Measurements from ENCODE around the gene UGGT1.

The UGGT1 gene, protein sequence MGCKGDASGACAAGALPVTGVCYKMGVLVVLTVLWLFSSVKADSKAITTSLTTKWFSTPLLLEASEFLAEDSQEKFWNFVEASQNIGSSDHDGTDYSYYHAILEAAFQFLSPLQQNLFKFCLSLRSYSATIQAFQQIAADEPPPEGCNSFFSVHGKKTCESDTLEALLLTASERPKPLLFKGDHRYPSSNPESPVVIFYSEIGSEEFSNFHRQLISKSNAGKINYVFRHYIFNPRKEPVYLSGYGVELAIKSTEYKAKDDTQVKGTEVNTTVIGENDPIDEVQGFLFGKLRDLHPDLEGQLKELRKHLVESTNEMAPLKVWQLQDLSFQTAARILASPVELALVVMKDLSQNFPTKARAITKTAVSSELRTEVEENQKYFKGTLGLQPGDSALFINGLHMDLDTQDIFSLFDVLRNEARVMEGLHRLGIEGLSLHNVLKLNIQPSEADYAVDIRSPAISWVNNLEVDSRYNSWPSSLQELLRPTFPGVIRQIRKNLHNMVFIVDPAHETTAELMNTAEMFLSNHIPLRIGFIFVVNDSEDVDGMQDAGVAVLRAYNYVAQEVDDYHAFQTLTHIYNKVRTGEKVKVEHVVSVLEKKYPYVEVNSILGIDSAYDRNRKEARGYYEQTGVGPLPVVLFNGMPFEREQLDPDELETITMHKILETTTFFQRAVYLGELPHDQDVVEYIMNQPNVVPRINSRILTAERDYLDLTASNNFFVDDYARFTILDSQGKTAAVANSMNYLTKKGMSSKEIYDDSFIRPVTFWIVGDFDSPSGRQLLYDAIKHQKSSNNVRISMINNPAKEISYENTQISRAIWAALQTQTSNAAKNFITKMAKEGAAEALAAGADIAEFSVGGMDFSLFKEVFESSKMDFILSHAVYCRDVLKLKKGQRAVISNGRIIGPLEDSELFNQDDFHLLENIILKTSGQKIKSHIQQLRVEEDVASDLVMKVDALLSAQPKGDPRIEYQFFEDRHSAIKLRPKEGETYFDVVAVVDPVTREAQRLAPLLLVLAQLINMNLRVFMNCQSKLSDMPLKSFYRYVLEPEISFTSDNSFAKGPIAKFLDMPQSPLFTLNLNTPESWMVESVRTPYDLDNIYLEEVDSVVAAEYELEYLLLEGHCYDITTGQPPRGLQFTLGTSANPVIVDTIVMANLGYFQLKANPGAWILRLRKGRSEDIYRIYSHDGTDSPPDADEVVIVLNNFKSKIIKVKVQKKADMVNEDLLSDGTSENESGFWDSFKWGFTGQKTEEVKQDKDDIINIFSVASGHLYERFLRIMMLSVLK (N-terminal part only)

DNA sequence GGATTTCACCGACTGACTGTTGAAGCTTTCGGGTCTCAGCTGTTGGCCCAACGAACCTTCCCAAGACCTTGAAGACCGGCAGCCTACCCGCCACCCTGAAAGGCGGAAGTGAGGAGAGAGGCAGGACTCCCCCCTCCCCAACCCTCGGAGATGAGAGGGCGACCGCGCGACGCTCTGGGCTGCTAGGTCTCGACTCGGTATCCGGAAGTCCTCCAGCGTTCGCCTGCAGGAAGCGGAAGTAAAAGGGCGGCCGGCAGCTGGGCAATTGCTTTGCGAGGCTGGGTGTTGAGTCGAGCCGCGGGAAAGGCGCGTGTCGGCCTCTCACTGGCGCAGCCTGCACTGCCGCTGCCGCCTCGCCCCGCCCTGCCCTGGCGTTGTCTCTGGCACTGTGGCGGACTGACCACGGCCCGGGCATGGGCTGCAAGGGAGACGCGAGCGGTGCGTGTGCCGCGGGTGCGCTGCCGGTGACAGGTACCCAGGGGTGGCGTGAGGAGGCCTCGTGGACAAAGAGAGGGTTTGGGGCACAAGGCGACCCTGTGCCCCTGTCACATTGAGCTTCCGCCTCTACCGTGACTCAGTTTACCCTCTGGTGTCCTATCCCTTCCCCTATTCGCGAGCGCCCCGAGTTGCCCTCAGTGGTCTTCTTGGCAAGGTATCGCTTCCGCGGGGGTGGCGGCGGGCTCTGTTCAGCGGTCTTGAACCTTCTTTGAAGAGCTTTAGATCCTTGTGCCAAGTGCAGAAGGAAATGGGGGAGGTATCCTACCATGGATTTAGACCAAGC, at the start of gene UGGT1:
UGGT1 (plus strand) TSS at position 256 of the 781 bp plus-strand sequence; CDS start at position 414, 158 bp downstream.
- DNase-seq (ENCODE audit: low spot score), result peak; percentile 77

DNA sequence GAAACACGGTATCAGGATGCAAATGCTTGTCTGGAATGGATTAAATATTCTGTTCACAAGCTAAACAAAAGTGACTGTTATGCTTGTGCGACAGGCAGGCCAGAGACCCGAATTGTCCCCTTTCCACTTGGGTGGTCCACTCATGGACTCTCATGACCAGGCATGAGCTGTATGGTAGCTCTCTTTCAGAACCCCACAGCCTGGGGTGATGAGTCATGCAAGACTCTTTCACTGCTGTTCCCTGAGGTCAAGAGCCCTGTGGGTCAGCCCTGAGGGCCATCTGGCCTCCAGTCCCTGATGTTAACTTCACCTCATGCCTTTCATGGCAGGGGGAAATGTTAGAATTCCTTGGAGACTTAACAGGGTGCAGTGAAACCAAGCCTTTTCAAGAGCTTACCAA, 49.4 kb upstream of the UGGT1 start:
- no peak for DNase-seq (ENCODE audit: low spot score)

DNA sequence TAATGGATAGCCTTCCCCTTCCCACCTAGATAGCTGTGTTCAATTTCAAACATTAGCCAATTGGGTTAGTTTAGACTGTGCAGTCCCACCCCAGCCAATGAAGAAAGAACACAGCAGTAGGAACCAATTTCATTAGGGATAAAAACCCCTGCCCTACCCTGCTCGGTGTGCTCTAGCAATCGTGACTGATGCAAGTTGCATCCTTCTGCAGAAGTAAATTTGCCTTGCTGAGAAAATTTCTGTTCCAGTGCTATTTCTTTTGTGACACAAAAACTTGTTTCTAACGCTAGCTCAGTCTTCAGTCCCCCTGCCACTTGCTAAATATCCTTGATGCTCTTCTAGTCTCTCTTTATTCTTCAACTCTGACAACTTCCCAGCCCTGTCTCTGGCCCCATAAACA, 48.0 kb upstream of the UGGT1 start:
- DNase-seq (ENCODE audit: low spot score), result no peak

DNA sequence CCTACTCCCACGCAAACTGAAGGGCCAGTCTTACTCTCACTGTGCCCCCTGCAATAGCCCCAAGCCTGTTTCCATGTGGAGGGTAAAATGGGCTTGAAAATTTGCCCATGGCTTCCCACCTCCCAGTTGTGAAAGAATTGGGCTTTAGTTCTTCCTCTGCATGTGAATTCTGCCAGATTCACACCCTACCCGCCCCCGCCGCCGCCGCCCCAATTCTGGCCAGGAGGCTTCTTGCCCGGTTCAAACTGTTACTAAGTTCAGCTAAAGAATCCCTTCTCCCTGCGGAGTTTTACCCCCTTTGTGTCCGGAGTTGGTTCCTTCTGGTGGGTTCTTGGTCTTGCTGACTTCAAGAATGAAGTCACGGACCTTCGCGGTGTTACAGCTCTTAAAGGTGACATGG, 37.7 kb upstream of the UGGT1 start:
- DNase-seq (ENCODE audit: low spot score), result no peak

DNA sequence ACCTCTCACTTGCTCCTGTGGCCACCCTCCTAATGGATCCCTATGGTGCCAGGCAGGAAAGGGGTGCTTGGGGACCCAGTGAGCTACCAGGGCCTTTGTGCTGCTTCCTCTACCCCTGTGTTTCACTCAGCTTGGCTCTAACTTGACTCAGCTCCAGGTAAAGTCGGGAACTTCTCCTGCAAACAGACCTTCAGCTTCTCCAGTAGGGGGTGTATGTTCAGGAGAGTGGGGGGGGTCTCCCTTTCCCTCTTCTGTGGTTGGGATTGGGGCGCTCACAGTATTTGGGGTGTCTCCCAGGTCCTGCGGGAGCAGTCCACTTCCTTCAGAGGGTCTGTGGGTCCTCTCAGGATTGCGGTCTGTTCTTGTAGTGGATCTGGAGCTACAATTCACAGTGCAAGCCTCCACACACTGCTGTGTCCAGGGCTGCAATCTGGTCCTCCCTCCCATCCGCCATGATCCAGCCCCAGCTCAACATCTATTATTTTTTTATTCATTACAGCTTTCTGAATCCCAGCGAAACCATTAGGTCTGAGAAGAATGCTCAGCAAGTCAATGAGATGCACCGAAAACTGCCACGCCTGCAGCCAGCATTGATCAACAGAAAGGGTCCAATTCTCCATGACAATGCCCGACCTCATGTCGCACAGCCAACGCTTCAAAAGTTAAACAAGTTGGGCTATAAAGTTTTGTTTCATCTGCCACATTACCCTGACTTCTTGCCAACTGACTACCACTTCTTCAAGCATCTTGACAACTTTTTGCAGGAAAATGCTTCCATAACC, 36.7 kb upstream of the UGGT1 start:
- no peak for DNase-seq (ENCODE audit: low spot score)

DNA sequence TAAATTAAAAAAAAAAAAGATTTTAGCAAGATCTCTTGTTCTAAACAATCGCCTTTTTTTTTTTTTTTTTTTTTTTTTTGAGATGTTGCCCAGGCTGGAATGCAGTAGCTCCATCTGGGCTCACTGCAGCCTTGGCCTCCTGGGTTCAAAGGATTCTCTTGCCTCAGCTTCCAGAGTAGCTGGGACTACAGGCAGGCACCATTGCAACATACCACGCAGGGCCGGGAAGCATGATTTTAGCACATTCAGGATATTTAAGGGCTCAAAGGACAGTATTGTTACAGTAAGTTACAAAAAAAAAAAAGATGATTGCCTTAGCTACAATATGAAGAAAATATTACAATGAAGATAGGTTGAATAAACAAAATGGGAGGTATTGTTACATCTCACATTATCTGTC, 33.7 kb upstream of the UGGT1 start:
- no peak for DNase-seq (ENCODE audit: low spot score)

DNA sequence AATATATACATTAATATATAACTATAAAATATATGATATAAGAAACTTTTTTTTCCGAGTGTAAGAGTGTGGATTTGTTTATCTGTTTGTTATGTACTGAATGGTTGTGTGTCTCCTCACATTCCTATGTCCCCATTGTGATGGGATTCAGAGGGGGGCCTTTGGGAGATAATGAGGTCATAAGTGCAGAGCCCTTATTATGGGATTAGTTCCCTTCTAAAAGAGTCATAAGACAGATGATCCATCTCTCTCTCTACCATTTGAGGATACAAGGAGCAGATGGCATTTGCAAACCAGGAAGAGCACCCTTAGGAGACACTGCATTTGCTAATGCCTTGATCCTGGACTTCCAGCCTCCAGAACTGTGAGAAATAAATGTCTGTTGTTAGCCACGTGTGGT, 32.9 kb upstream of the UGGT1 start:
- no peak for DNase-seq (ENCODE audit: low spot score)

DNA sequence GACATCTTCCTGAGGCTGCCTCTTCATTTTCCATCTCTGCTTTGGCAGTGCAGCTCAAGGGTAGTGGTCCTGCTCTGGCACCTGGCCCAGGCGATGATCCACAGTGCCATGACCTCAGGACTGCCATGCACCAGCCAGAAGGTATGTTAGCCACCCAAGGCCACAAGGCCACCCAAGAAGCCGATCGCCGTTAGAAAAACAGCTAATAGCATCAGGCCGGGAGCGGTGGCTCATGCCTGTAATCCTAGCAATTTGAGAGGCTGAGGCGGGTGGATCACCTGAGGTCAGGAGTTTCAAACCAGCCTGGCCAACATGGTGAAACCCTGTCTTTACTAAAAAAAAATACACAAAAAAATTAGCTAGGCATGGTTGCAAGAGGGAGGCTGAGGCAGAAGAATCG, 28.4 kb upstream of the UGGT1 start:
- no peak for DNase-seq (ENCODE audit: low spot score)

DNA sequence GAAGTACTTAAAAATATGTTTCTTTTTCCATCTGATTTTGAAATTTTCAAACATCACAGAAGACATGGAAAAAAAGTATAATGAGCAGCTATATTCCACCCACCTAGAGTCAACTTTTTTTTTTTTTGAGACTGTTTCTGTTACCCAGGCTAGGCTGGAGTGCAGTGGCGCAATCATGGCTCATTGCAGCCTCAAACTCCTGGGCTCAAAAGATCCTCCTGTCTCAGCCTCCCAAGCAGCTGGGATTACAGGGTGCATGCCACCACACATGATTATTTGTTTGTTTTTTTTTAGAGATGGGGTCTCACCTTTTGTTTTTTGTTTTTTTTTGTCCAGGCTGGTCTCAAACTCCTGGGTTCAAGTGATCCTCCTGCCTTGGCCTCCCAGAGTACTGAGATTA, 26.6 kb upstream of the UGGT1 start:
- no peak for DNase-seq (ENCODE audit: low spot score)

DNA sequence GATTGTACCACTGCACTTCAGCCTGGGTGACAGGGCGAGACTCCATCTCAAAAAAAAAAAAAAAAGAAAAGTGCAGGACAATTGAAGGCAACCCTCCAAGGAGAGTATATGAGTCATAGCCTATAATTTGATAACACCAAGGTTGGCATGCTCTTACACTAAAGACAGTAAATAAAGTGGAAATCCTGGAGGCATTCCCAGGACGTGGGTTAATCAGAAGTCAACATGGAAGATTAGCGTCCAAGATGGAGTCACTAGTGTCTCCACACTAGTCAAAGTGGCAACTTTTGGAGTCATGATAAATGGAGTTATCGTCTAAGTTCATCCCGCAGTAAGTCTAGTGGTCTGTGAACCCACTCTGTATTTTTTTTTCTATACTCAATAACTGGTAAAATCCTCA, 21.2 kb upstream of the UGGT1 start:
- no peak for DNase-seq (ENCODE audit: low spot score)

DNA sequence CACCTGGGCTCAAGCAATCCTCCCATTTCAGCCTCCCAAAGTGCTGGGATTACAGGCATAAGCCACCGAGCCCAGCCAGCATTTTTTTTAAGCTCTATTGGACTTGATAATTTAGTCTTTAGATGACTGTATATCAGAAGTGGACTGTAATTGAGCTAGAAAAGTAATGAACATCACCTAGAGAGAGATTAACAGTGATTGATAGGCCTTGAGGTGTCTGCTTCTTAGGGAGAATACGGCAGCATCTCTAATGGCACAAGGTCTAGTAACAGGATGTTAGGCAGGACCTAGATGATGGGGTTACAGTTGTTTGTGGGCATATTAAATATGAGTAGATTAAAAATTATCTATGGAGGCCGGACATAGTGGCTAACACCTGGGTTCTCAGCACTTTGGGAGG, 17.7 kb upstream of the UGGT1 start:
- DNase-seq (ENCODE audit: low spot score), result no peak

DNA sequence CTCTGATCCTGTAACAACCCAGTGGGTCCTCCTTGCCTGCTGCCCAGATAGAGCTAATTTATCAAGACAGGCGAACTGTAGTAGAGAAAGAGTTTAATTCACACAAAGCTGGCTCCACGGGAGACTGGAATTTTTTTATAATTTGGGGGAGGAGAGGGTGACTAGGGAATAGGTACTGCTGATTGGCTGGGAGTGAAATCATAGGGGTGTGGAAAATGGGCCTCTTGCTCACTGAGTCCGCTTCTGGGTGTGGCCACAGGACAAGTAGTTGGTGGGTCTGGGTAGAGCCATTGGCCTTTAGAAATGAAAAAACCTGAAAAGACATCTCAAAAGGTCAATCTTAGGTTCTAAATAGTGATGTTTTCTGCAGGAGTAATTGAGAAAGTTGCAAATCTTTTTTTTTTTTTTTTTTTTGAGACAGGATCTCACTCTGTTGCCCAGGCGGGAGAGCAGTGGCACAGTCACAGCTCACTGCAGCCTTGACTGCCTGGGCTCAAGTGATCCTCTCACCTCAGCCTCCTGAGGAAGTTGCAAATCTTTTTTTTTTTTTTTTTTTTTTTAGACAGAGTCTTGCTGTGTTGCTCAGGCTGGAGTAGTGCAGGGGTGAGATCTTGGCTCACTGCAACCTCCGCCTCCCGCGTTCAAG, 14.4 kb upstream of the UGGT1 start:
- no peak for DNase-seq (ENCODE audit: low spot score)

DNA sequence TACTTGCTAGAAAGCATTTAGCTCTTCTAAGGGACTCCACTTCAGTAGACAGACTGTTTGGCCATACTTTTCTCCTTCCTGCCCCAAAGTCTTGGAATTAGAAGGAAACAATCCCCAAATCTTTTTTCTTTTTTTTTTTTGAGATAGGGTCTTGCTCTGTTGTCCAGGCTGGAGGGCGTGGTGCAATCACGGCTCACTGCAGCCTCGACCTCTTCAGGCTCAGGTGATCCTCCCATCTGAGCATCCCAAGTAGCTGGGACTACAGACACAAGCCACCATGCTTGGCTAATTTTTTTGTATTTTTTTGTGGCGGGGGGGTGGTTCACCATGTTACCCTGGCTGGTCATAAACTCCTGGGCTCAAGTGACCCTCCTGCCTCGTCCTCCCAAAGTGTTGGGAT, 6.2 kb upstream of the UGGT1 start:
- DNase-seq (ENCODE audit: low spot score), result no peak

DNA sequence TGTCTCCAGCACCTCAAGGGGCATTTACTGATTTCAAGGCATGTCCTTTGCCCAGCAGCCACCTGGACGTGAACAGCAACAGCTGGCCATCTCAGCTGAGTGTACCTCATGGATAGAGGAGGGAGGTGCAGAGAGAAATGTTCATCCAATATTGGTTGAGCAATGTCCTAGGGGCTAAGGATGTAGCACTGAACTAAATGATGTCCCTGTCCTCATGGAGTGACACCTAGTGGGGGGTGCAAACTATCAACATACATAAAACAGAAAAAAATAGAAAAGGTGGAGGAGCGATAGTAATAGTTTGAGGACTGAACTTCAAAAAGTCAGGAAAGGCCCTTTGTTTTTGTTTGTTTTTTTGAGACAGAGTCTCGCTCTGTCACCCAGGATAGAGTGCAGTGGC, 4.8 kb upstream of the UGGT1 start:
- DNase-seq (ENCODE audit: low spot score), result no peak

DNA sequence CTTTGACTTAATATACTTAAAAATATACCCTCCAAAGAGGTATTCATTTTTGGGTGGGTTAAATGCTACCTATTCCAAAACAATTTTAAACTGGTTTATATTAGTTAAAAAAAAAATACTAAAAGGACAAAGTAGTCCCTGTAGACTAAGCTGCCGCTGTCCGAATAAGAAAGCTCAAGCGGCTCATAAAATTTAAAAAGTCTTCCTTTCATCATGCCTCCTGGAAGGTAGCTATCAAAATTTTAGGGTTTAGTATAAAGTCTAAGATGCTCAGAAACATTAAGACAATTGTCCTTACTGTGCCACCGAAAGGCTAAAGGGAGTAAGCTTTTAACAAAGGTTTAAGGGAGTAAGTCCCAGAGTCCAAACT, 440 bp upstream of the UGGT1 start:
- no peak for DNase-seq (ENCODE audit: low spot score)

DNA sequence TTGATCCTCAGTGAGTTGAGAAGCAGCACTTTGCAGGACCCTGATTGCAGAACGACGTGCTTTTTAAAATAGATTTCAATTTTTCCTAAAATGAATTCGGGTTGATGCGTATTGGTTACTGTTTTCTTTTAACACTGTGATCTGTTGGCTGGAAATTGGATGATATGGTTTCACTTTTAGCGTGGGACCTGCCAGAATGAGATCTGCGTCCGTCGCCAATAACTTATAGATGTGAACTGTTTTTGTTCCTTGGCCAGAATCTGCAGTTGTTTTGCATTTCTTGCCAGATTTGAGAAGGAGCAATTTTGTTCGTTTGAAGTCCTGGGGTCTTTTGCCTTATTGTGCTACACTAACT, 703 bp downstream of the UGGT1 start:
- no peak for DNase-seq (ENCODE audit: low spot score)

DNA sequence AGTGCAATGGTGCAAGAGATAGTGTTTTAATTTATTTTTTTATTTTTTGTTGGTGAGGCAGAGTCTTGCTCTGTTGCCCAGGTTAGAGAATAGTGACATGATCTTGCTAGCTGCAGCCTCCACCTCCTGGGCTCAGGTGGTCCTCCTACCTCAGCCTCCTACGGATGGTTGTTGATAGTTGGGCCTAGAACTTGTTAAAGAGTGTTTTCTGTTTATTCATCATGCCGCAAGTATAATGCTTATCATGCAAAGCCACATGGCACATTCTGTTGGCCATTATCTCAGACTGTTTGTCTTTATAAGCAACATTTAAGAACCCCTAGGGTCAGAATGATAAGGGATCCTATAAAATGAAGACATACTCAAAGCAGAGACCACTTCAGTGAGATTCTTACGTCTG, 1.7 kb downstream of the UGGT1 start:
- DNase-seq (ENCODE audit: low spot score), result no peak

DNA sequence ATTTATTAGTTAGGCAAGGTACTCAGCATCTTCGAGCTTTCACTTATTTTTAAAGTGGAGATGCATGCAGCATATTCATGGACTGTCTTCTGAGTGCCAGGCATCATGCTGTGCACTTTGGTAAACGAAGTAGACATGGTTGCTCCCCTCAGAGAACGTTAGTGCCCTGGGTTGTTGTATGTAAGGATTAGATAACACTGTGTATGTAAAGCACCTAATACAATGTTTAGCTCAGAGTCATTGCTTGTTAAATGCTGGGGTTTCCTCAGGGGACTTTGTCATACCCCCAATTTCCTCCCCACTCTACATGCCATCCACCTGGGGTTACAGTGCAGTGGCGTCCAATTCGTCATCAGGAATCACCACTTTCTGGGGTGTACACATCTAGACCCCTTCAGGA, 2.8 kb downstream of the UGGT1 start:
- DNase-seq (ENCODE audit: low spot score), result no peak

DNA sequence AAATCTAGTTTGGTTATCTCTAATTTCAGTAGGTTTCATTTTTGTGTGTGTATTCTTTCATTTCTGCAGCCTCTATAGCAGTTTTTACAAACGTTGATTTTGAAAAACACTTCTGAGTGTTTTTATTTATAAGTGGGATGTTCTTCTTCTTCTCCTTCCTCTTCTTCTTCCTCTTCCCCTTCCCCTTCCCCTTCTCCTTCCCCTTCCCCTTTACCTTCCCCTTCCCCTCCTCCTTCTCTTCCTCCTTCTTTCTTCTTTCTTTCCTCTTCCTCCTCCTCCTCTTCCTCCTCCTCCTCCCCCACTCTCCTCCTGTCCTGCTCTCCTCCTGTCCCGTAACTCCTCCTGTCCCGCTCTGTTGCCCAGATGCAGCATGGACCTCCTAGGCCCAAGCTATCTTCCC, 4.2 kb downstream of the UGGT1 start:
- no peak for DNase-seq (ENCODE audit: low spot score)

DNA sequence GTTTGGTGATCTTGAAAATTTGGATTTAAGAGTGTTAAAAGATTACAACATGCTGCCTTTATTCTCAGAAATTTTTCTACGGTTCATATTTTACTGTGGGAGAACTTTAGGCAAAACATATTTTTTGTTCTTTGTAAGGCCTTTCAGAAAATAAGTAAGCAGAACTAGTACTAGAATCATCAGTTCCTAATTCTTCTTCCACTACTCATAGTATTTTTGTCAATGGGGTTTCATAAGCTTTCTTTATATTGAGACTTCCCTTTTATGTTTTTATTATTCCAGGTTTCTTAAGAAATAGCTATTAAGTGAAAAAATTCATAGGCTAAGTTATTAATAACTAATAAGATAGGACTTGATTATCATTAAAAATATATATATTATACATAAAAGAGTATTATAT, 12.4 kb downstream of the UGGT1 start:
- no peak for DNase-seq (ENCODE audit: low spot score)

DNA sequence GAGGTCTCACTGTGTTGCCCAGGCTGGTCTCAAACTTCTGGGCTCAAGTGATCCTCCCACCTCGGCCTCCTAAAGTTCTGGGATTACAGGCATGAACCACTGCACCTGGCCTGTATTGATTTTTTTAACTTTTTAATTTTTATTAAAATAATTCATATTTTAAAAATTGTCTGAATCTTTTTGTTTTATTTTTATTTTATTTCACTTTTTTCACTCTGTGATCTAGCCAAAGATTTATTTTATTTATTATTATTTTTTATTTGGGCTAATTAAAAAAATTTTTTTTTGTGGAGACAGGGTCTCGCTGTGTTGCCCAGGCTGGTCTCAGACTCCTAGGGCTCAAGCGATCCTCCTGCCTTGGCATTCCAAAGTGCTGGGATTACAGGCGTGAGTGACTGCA, 14.1 kb downstream of the UGGT1 start:
- no peak for DNase-seq (ENCODE audit: low spot score)

Data from HuH-7.5 (cell line).